GM21360 (cell line): Measurements from ENCODE around the gene DBNL.
"Not testable (repeated sequence)": the region's sequence is repeated elsewhere in the genome, so short reads cannot be mapped to it uniquely, and the experiment has no call there.

Experiments used
- ATAC-seq: cut with Tn5 transposase; IDR thresholded peaks from one replicate; pipeline ENCODE4 v1.9.1; 2021; ENCODE audit warnings: mild to moderate bottlenecking, moderate library complexity; ENCODE audit not compliant: unreplicated experiment

Gene DBNL

GRCh38 chr7:44044315-44045225, at the start of gene DBNL:
DBNL (plus strand) TSS chr7:44044702; CDS start chr7:44044738, 36 bp downstream.
- peak; percentile 48 for ATAC-seq

GRCh38 chr7:43997532-43997931, 47.0 kb upstream of the DBNL start, which contains the start of gene SPDYE1:
SPDYE1 (plus strand) TSS chr7:43997897; CDS start chr7:43999950, 2,053 bp downstream.
- ATAC-seq = not testable (repeated sequence)

- ATAC-seq = not testable (repeated sequence)
These were observed 32.4 kb upstream of the DBNL start for GRCh38 chr7:44012081-44012480.

GRCh38 chr7:44015090-44015489, 29.4 kb upstream of the DBNL start:
- ATAC-seq = not testable (repeated sequence)

- ATAC-seq = peak; percentile 95
These were observed 25.4 kb upstream of the DBNL start for GRCh38 chr7:44018857-44019807.

GRCh38 chr7:44019825-44020224, 24.7 kb upstream of the DBNL start:
- not testable (repeated sequence) for ATAC-seq

- not testable (repeated sequence) for ATAC-seq
These were observed 22.4 kb upstream of the DBNL start for GRCh38 chr7:44022069-44022468.

- not testable (repeated sequence) for ATAC-seq
These were observed 21.6 kb upstream of the DBNL start for GRCh38 chr7:44022796-44023467.

- ATAC-seq = not testable (repeated sequence)
These were observed 15.1 kb upstream of the DBNL start for GRCh38 chr7:44029433-44029832.

GRCh38 chr7:44030029-44030428, 14.5 kb upstream of the DBNL start:
- ATAC-seq = not testable (repeated sequence)

- not testable (repeated sequence) for ATAC-seq
These were observed 13.2 kb upstream of the DBNL start for GRCh38 chr7:44031319-44031718.

- ATAC-seq = not testable (repeated sequence)
These were observed 12.5 kb upstream of the DBNL start for GRCh38 chr7:44032031-44032430.

- not testable (repeated sequence) for ATAC-seq
These were observed 10.3 kb upstream of the DBNL start for GRCh38 chr7:44033971-44034844.

- not testable (repeated sequence) for ATAC-seq
These were observed 8.1 kb upstream of the DBNL start for GRCh38 chr7:44036364-44036763.

GRCh38 chr7:44037951-44038350, 6.6 kb upstream of the DBNL start:
- ATAC-seq = not testable (repeated sequence)

- not testable (repeated sequence) for ATAC-seq
These were observed 5.9 kb upstream of the DBNL start for GRCh38 chr7:44038553-44038952.

GRCh38 chr7:44038961-44039558, 5.4 kb upstream of the DBNL start:
- peak; percentile 60 for ATAC-seq

- not testable (repeated sequence) for ATAC-seq
These were observed 4.6 kb upstream of the DBNL start for GRCh38 chr7:44039800-44040492.
